Glomerular visceral epithelial cell (primary cell): Measurements from ENCODE around the gene SMYD2.

Source experiments
- DNase-seq: peaks from one replicate; pipeline ENCODE4 v3.0.0-alpha.2; 2016; ENCODE audit errors: extremely low spot score

The SMYD2 gene

DNA sequence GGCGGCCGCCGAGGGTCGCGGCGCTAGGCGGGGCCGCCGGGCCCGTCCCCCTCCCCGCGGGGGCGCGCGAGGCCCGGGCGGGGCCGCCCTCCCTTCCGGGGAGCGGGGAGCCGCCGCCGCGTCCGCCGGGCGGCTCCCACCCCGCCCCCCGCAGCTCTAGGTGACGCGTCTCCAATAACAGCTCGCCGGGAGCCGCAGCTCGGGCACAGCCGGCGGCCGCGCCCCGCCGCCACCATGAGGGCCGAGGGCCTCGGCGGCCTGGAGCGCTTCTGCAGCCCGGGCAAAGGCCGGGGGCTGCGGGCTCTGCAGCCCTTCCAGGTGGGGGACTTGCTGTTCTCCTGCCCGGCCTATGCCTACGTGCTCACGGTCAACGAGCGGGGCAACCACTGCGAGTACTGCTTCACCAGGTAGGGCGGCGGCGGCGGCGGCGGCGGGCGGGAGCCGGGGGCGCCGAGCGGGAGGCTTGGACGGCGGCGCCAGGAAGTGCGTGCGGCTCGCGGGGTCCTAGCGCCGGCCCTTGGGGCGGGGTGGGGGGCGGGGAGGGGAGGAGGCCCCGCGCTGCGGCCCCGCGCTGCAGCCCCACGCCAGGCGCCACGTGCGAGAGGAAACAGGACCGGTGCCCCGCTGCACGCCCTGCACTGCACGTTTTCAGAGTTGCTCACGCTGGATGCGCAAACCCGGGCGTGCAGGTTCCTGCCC lies at the start of gene SMYD2:
TSS of gene SMYD2 (plus strand) at position 139 of the 699 bp plus-strand sequence. CDS start at position 235, 96 bp downstream.
- DNase-seq, result peak; percentile 79

- DNase-seq, result no peak
Observed at GRCh38 chr1:214233856-214234634, 46.9 kb upstream of the SMYD2 start.

- no peak for DNase-seq
Observed at GRCh38 chr1:214234635-214235025, 46.3 kb upstream of the SMYD2 start.

- no peak for DNase-seq
Observed at GRCh38 chr1:214236477-214236876, 44.5 kb upstream of the SMYD2 start.

- DNase-seq, result no peak
Observed at GRCh38 chr1:214241060-214241459, 39.9 kb upstream of the SMYD2 start.

DNA sequence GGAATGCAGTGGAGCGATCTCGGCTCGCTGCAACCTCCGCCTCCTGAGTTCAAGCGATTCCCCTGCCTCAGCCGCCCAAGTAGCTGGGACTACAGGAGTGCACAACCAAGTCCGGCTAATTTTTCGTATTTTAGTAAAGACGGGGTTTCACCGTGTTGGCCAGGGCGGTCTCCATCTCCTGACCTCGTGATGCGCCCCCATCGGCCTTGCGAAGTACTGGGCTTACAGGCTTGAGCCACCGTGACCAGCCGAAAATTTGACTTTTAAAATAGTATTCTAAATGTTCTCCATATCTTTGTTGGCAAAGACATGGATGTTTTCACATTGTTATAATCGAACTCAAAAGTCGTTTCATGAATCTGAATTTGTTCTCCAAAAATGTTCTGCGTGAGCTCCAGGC lies 36.7 kb upstream of the SMYD2 start:
- DNase-seq, result no peak

DNA sequence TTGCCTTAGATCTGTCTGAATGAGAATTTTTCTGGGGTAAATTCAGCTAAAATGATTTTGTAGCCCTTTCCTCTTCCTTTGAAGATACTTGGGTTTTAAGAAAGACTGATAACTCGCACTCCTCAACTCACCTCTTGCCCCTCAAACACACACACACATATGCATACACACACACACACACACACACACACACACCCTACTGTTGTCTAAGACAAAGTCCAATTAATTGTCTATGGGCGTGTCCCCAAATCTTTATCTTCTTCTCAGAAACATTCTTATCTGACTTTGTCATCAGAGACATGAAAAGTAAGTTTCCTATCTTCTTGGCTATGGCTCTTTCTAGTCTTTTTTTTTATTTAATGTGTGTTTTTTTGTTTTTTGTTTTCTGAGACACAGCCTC lies 36.1 kb upstream of the SMYD2 start:
- no peak for DNase-seq

DNA sequence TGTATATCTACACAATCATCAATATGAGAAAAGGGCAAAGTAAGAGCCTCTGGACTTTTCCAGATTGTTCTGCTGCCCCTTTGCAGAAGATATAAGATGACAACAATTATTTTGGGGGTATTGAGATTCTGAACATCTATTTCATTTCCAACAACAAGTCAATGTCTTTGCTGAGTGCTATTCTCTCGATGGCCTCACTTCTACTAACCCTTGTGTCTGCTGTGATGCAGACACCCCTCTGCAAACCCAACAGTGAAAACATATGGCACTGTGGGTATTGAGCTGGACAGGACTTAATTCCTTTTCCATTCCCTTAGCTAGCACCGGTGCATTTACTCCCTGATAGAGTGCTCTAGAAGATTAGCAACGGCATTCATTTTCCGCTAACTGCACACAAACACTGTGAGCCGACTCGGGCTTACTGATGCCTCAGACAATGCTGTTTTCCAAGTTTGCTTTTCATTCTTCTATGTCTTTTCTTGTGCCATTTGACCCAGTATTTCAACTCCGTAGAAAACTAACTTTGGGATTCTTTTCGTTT lies 33.4 kb upstream of the SMYD2 start:
- no peak for DNase-seq

DNA sequence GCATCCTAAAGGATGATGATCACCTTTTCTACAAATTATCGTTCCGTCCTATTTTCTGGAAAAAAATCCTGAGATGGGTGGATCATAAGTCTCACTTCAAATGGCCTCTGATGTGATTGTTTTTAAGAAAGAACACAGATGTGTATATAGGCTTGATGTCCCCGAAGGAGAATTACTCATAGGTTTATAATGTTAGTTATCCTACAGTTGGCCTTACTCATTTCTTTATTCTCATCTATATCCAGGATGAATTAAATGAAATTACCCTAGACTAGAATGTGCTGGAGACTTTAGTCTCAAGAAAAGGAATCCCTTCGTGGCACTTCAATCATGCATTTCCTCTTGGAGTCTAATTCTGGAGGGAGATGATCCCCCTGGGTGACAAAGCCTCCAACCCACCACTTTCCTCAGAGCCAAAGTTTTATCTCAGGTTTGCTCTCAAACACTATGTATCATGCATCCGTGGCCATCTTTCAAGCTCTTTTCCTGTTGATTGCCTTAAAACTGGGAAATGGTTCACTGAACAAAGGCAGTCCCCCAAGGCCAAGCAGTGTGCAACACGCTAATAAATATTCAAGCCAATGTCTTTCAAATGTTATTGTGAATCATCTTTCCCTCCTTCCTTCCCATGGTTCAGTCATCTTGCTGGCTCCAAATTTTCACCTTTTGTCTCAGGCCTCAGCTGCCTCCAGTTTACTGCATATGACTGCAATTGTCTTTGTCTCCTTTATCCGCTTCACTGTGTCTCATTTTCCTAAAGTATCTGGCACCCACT lies 32.5 kb upstream of the SMYD2 start:
- DNase-seq, result no peak

DNA sequence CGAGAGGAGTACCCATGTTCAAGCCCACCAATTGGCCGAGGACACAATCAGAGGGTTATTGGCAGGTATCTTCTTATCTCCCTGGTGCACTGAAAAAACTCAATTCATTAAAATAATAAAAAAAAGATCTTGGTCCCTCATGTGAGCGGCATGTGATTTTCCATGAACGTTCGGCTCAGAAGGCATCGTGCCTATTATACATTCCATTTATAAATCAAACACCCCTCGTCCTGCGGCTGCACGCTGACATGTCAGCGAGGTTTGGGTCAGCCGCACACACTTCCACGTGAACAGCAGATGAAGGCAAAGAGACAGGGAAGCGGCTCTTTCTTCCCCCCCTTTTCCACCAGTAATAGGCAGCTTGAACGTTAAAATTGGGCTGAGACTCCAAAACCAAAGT lies 31.3 kb upstream of the SMYD2 start:
- DNase-seq, result no peak

DNA sequence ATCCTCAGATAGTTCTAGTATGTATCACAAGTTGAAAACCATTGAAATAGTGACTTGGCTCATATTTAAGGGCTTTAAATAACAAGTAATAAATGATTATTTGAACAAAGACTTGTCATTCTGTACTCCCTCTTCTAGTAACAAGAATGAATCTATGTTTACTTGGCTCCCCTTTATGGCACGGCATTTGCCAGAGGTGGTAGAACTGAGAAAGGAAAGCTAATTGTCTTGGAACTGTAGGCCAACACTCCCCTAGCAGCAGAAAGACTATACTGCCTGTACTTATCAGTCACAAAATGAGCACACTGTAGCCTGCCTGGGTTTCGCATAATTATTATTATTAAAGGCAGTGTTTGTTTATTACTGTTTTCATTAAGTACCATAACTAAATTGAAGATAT lies 29.6 kb upstream of the SMYD2 start:
- no peak for DNase-seq

DNA sequence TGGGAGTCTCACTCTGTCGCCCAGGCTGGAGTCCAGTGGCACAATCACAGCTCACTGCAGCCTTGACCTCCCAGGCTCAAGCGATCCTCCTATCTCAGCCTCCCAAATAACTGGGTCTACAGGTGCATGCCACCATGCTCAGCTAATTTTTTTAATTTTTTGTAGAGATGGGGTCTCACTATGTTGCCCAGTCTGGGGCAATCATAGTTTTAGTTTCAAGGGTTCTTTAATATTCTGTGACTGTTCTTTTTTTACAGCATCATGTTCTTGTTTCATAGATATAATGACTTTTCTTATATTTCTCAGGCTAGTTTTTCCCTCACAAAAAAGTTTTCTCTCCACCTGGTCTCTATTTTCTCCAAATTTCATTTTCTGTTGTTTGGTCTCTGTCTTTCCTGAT lies 25.4 kb upstream of the SMYD2 start:
- no peak for DNase-seq

DNA sequence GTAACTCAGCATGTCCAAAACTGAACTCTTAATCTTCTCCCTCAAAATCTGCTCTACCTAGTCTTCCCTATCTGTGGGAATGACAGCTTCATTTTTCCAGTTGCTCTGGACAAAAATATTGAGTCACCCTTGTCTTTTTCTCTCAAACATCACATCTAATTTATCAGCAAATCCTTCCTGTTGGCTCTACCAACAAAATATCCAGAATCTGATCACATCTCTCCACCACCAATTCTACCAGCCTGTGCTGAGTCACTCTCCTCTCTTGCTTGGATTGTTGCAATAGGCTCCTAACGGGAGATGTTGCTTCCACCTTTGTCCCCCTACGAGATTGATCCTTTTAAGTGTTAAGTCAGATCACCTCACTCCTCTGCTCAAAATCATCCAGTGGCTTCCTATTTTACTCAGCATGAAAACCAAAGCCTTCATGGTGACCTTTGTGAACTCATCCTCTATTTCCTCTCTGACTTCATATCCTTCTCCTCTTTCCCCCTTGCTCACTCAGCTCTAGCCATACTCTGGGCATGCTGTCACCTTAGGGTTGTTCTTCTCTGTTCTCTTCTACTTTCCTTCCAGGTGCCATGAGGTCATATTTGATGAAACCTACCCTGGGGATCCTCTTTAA lies 21.5 kb upstream of the SMYD2 start:
- DNase-seq, result peak; percentile 20

GRCh38 chr1:214260561-214261205 lies 20.3 kb upstream of the SMYD2 start:
- DNase-seq, result no peak

- DNase-seq, result peak; percentile 81
Observed at GRCh38 chr1:214261206-214262123, 19.5 kb upstream of the SMYD2 start.

GRCh38 chr1:214264196-214264595 lies 16.8 kb upstream of the SMYD2 start:
- DNase-seq, result peak; percentile 45

- no peak for DNase-seq
Observed at GRCh38 chr1:214264976-214265375, 16.0 kb upstream of the SMYD2 start.

DNA sequence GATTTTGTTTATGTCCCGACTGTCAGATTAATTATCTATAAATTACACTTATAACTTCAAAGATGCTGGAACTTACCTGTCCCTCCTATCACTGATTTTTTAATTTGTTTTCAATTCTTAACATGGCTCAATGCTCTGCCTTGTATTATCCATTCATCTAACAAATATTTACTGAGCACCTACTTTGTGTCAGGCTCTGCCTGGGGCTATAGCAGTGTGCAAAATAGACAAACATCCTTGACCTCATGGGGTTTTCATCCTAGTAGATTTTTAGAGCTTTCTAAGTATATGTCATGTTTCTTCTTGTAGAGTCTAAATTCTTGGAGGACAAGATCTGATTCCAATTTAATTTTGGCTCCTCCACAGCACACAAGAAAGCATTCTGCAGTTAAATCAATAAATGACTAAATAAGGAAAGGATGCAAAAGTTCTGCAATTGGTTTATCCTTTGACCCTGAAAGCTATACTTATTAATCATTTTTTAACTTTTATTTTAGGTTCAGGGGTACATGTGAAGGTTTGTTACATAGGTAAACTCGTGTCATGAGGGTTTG lies 10.8 kb upstream of the SMYD2 start:
- DNase-seq, result no peak

DNA sequence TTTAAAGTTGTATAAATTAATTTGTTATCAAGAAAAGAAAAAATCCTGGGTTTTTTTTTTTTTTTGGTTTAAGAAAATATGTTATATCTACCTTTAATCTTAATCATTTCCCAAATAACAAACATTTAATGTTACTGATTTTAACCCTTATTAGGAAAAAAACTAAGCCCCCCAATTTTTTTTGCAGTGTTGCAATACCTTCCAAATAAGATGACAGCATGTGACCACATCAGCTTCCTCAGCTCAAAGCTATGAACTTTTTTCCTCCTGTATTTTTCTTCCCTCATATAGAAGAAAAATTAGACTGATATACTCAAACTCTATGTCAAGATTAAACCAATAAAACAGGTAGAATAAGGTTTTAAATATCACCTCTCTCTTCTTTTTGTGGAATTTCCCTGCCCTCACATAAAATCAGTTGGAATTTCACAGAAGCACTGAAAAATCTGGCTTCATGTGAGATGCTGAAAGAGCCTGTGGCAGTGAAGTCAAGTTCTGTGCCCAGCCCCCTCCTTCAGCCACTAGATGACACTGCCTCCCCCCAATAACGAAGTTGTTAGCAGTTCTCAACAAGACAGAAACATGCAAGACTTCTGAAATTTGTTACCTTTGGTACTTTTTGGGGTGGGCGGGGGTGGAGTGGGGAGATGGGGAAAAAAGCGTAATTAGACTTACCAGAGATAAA lies 9.6 kb upstream of the SMYD2 start:
- no peak for DNase-seq
